Middle frontal gyrus (tissue), 1 donor: ENCODE results near the gene KRT8.
"Not testable (repeated sequence)": the region's sequence is repeated elsewhere in the genome, so short reads cannot be mapped to it uniquely, and the experiment has no call there.

Source experiments
- DNase-seq: peaks from one replicate; pipeline ENCODE4 v3.0.0-alpha.2; 2015; ENCODE audit warnings: low spot score; ENCODE audit errors: extremely low spot score

The KRT8 gene

GRCh38 chr12:52874573-52875435 lies 30.1 kb downstream of the KRT8 start:
- DNase-seq, result no peak

- DNase-seq, result no peak
Measured at GRCh38 chr12:52873832-52874572, 30.9 kb downstream of the KRT8 start.

- no peak for DNase-seq
Measured at GRCh38 chr12:52873513-52873831, 31.4 kb downstream of the KRT8 start.

GRCh38 chr12:52872644-52873389 lies 32.1 kb downstream of the KRT8 start:
- DNase-seq, result no peak

GRCh38 chr12:52871291-52872039 lies 33.4 kb downstream of the KRT8 start:
- no peak for DNase-seq

GRCh38 chr12:52870361-52871290 lies 34.2 kb downstream of the KRT8 start:
- DNase-seq, result peak; percentile 11

GRCh38 chr12:52867642-52868041 lies 37.2 kb downstream of the KRT8 start:
- no peak for DNase-seq

- DNase-seq, result no peak
Measured at GRCh38 chr12:52867152-52867551, 37.7 kb downstream of the KRT8 start.

- peak; percentile 16 for DNase-seq
Measured at GRCh38 chr12:52865090-52865944, 39.6 kb downstream of the KRT8 start.

GRCh38 chr12:52862023-52862422 lies 42.9 kb downstream of the KRT8 start:
- no peak for DNase-seq

- no peak for DNase-seq
Measured at GRCh38 chr12:52861511-52861910, 43.4 kb downstream of the KRT8 start.

- no peak for DNase-seq
Measured at GRCh38 chr12:52860102-52860823, 44.6 kb downstream of the KRT8 start.

- DNase-seq, result no peak
Measured at GRCh38 chr12:52857500-52857899, 47.4 kb downstream of the KRT8 start.

GRCh38 chr12:52856787-52857186 lies 48.1 kb downstream of the KRT8 start:
- DNase-seq, result no peak

GRCh38 chr12:52856077-52856476 lies 48.8 kb downstream of the KRT8 start:
- not testable (repeated sequence) for DNase-seq

GRCh38 chr12:52851787-52852186 lies 53.1 kb downstream of the KRT8 start:
- DNase-seq, result no peak

- DNase-seq, result no peak
Measured at GRCh38 chr12:52850681-52851080, 54.2 kb downstream of the KRT8 start.

- no peak for DNase-seq
Measured at GRCh38 chr12:52849511-52849910, 55.4 kb downstream of the KRT8 start.
